Peyer's patch (tissue), 4 donors: Measurements from ENCODE around the gene KRT9. TPM values are rescaled to one million over a fixed set of nuclear protein-coding genes. Genes with fewer than 3 reads are reported as not detected.
A peak's percentile ranks its signal among the peaks of the same experiment; 100 is the strongest.
"Not testable (repeated sequence)": the region's sequence is repeated elsewhere in the genome, so short reads cannot be mapped to it uniquely, and the experiment has no call there.

ENCODE experiments used
- DNase-seq, 3 donors: peaks; one replicate each; pipeline ENCODE4 v3.0.0-alpha.2; 2017 to 2019
- H3K27ac ChIP-seq, 4 donors: fragments of 200-600 bp; sonication (generic); one replicate each; pipeline ENCODE4 v1.5.1; 2016 to 2019
- H3K27me3 ChIP-seq, 2 donors: fragments of 200-600 bp; sonication (generic); one replicate each; pipeline ENCODE4 v1.5.1; 2019
- H3K36me3 ChIP-seq, 3 donors: fragments of 200-600 bp; sonication (generic); one replicate each; pipeline ENCODE4 v1.5.1; 2016 to 2019
- H3K4me1 ChIP-seq, 4 donors: fragments of 200-600 bp; sonication (generic); one replicate each; pipeline ENCODE4 v1.5.1; 2016 to 2019
- H3K4me3 ChIP-seq, 4 donors: fragments of 200-600 bp; sonication (generic); 1 replicate in 3 of 4; 2 replicates in 1 of 4; pipeline ENCODE4 v1.5.1; 2016 to 2019; ENCODE audit warnings: mild to moderate bottlenecking in 1 of 4
- H3K9me3 ChIP-seq, 4 donors: fragments of 200-600 bp; sonication (generic); one replicate each; pipeline ENCODE4 v1.5.1; 2016 to 2019; ENCODE audit warnings: mild to moderate bottlenecking in 1 of 4
- POLR2A ChIP-seq, 2 donors: fragments of 450-650 bp; IDR thresholded peaks; one replicate each; pipeline ENCODE4 v1.5.1; 2017; ENCODE audit warnings: antibody characterized with exemption in 2 of 2, mild to moderate bottlenecking in 2 of 2, moderate library complexity in 2 of 2
- total RNA-seq, 4 donors: library from RNA; depleted of rRNA; stranded (reverse); fragments of >200 nt; gene quantifications; one replicate each; pipeline ENCODE4 v1.1.0, GENCODE V29; 2016
- TF ChIP-seq, protein P1 (sequence below), 6 experiments: fragments of 450-650 bp in 4 of 6; fragments of 200-600 bp in 2 of 6; sonication (generic) in 1 of 6; IDR thresholded peaks; one replicate each; pipeline ENCODE4 v1.5.1; 2017 to 2019; ENCODE audit warnings: antibody characterized with exemption in 6 of 6, mild to moderate bottlenecking in 3 of 6, moderate library complexity in 1 of 6

Gene KRT9
- total RNA-seq, 4 donors from 2014 or later, result not detected

DNA sequence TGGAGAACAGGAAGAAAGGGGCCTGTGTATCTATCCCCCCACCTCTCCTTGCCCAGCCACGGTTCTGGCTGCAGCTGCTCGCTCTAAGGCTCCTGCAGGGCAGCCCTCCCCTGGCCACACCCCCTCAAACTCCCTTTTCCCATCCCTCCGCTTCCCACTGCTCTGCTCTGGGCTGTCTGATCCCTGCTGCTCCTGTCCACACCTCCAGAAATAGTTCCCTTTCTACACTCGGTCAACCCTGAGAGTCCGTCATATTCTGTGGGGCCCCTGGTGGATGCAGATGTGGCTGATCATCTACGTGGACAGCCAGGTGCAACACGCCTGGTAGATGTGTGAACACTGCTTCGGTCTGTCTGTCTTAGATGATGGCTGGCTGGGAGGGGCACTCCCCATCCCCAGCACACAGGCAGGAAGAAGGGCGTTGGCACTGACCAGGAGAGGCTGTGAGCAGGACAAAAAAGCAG is 24.4 kb downstream of the KRT9 start:
- H3K9me3 ChIP-seq, result peaks cover 0 to 3% (median 0%) of the 10 kb centered on the region in 4 donors
- no peak for DNase-seq
- no peak overlapping the region for H3K4me3 ChIP-seq
- peaks cover 0 to 36% (median 1%) of the 10 kb centered on the region in 4 donors for H3K4me1 ChIP-seq
- TF ChIP-seq, protein P1, sequence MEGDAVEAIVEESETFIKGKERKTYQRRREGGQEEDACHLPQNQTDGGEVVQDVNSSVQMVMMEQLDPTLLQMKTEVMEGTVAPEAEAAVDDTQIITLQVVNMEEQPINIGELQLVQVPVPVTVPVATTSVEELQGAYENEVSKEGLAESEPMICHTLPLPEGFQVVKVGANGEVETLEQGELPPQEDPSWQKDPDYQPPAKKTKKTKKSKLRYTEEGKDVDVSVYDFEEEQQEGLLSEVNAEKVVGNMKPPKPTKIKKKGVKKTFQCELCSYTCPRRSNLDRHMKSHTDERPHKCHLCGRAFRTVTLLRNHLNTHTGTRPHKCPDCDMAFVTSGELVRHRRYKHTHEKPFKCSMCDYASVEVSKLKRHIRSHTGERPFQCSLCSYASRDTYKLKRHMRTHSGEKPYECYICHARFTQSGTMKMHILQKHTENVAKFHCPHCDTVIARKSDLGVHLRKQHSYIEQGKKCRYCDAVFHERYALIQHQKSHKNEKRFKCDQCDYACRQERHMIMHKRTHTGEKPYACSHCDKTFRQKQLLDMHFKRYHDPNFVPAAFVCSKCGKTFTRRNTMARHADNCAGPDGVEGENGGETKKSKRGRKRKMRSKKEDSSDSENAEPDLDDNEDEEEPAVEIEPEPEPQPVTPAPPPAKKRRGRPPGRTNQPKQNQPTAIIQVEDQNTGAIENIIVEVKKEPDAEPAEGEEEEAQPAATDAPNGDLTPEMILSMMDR (IDR thresholded peaks at IDR 0.05), result no peak
- no peak for TF ChIP-seq POLR2A (IDR thresholded peaks at IDR 0.05)
- peak overlapping the region in 3 of 4 donors; percentile 84 to 95 (median 95) for H3K27ac ChIP-seq
- H3K36me3 ChIP-seq, result no peaks in the 10 kb centered on the region
- H3K27me3 ChIP-seq, result no peaks in the 10 kb centered on the region

DNA sequence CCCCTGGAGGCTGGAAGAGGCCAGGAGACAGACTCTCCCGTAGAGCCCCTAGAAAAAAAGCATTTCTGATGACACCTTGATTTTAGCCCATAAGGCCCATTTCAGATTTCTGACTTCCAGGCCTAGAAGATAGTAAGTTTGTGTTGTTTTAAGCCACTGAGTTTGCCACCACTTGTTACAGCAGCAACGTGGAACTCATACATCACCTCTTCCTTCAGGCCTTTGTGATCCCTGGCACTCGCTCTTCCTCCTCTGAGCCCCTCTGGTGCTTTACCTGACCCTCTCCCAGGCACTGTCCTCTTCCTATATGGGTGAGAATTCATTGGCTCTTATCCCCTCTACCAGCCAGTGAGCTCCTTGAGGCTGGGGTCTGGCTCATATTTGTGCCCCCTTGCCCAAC is 25.0 kb downstream of the KRT9 start:
- Histone ChIP-seq H3K27ac (peak overlapping the region in 2 of 4 donors; percentile 84 to 95), H3K4me1 (peaks cover 0 to 36% (median 1%) of the 10 kb centered on the region in 4 donors)
- TF ChIP-seq POLR2A (IDR thresholded peaks at IDR 0.05), result no peak
- TF ChIP-seq, protein P1 (IDR thresholded peaks at IDR 0.05), result no peak

DNA sequence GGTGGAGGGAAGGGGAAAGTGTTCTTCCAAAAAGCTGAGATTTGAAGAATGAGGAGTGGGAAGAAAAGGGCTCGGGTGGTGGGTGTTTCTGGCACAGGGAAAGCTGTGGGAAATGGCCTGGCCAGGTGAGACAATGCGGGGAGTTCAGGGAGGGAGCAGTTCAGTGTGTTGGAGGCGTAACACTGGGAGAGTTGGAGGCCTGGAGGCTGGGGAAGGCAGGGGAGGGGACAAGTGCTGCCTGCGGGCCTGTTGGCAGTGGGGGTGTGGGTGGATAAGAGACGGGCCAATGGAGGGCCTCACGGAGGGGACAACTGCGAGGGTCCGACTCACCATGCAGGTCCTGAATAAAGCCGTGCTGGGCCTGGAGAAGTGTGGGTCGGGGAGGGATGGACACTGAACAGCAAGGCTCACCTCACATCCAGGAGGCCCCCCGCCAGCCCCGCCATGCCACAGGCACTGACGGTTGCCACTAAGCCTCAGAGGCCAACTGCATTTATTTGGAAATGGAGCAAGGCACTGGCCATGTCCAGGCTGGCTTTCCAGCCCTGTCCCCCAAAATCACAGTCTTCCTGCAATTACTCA is 25.9 kb downstream of the KRT9 start:
- Histone ChIP-seq H3K4me3 (no peak overlapping the region), H3K27me3 (no peaks in the 10 kb centered on the region), H3K27ac (no peak overlapping the region), H3K36me3 (no peaks in the 10 kb centered on the region), H3K9me3 (peaks cover 0 to 3% (median 0%) of the 10 kb centered on the region in 4 donors), H3K4me1 (peaks cover 0 to 36% (median 1%) of the 10 kb centered on the region in 4 donors)
- TF ChIP-seq POLR2A (IDR thresholded peaks at IDR 0.05), result no peak
- TF ChIP-seq, protein P1 (IDR thresholded peaks at IDR 0.05), result no peak
- no peak for DNase-seq

More for the DNA sequence above, 25.0 kb downstream of the KRT9 start:
- no peaks in the 10 kb centered on the region for H3K27me3 ChIP-seq
- H3K36me3 ChIP-seq, result no peaks in the 10 kb centered on the region
- no peak for DNase-seq
- no peak overlapping the region for H3K4me3 ChIP-seq
- peaks cover 0 to 3% (median 0%) of the 10 kb centered on the region in 4 donors for H3K9me3 ChIP-seq

DNA sequence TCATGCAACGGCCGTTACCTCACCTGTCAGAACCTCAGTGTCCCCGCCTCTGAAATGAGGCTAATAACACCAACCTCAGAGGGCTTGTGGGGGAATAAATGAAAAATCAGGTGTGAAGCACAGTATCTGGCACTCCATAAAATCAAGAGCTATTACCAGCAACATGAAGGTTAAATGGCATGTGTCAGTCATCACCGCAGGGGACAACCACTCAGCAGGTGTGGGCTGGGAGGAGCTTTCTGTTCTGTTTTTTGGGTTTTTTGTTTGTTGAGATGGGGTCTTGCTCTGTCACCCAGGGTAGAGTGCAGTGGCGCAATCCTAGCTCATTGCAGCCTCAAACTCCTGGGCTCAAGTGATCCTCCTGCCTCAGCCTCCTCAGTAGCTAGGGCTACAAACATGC is 26.9 kb downstream of the KRT9 start:
- Histone ChIP-seq H3K4me3 (no peak overlapping the region), H3K27me3 (no peaks in the 10 kb centered on the region), H3K4me1 (peaks cover 0 to 36% (median 3%) of the 10 kb centered on the region in 4 donors), H3K36me3 (no peaks in the 10 kb centered on the region), H3K9me3 (peaks cover 0 to 3% (median 0%) of the 10 kb centered on the region in 4 donors), H3K27ac (peak overlapping the region in 3 of 4 donors; percentile 38 to 84 (median 78))
- no peak for DNase-seq
- TF ChIP-seq POLR2A (IDR thresholded peaks at IDR 0.05), result no peak
- TF ChIP-seq, protein P1 (IDR thresholded peaks at IDR 0.05), result no peak

DNA sequence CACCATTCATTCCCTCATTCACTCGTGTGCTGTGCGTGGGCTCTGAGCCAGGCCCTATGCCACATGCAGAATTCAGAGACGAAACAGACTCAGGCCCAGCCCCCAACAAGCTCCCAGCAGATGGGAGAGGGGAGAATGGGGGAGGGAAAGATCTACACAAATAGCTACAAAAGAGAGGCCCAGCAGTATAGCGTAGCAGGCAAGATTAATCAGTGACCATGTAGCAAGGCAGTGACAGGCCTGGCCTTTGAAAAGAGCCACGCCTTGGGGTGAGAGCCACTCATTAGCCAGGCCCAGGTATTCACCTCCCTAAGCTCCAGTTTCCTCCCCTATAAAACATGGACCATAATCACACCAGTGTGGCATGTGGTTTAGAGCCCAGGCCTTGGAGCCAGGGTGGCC is 27.4 kb downstream of the KRT9 start:
- H3K9me3 ChIP-seq, result peaks cover 0 to 3% (median 0%) of the 10 kb centered on the region in 4 donors
- peak in 2 of 3 donors; percentile 72 to 84 for DNase-seq
- peaks cover 0 to 36% (median 3%) of the 10 kb centered on the region in 4 donors for H3K4me1 ChIP-seq

DNA sequence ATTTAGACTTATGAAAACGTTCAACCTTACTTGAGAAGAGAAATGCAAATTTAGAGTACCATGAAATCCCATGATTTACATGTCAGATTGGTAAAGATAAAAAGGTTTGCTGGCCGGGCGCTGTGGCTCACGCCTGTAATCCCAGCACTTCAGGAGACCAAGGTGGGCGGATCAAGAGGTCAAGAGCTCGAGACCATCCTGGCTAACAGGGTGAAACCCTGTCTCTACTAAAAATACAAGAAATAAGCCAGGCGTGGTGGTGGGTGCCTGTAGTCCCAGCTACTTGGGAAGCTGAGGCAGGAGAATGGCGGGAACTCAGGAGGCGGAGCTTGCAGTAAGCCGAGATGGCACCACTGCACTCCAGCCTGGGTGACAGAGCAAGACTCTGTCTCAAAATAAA is 29.1 kb downstream of the KRT9 start:
- not testable (repeated sequence) for H3K36me3 ChIP-seq, H3K27me3 ChIP-seq, H3K9me3 ChIP-seq, DNase-seq
- H3K4me3 ChIP-seq, result peak overlapping the region in 2 of 4 donors; percentile 3 to 12
- H3K27ac ChIP-seq, result peak overlapping the region in 3 of 4 donors; percentile 32 to 86 (median 77)
- H3K4me1 ChIP-seq, result peaks cover 0 to 22% (median 3%) of the 10 kb centered on the region in 4 donors

More for the DNA sequence above, 27.4 kb downstream of the KRT9 start:
- Histone ChIP-seq H3K4me3 (peak overlapping the region in 1 of 4 donors; percentile 21), H3K27ac (peak overlapping the region in 3 of 4 donors; percentile 42 to 84 (median 78)), H3K27me3 (no peaks in the 10 kb centered on the region), H3K36me3 (no peaks in the 10 kb centered on the region)
- TF ChIP-seq POLR2A (IDR thresholded peaks at IDR 0.05), result peak in 1 of 2 donors; percentile 79
- TF ChIP-seq, protein P1 (IDR thresholded peaks at IDR 0.05), result no peak
